IMR-90 (cell line): ENCODE results near the gene NMT1. TPM values are rescaled to one million over a fixed set of nuclear protein-coding genes. Genes with fewer than 3 reads are reported as not detected.

Experiments used
- ATAC-seq: fragments of 200-7000 bp; cut with Tn5 transposase; 2 replicates; pipeline ENCODE4 v1.9.1; 2020; ENCODE audit warnings: low read depth, mild to moderate bottlenecking, moderate library complexity
- BruUV-seq: library from RNA; stranded (reverse); fragments of 400-500 nt; replicated peaks from 2 replicates; lab custom pipeline; 2021; lab: Mats Ljungman, UMichigan
- CTCF ChIA-PET: fragments of 300-600 bp; formaldehyde crosslinking; extraction: SDS; loops from one replicate; lab custom pipeline; 2021; ENCODE audit warnings: antibody characterized with exemption; lab: Yijun Ruan, JAX
- POLR2A ChIA-PET: fragments of 300-600 bp; sonication (Branson Sonifier 250); formaldehyde crosslinking; loops from one replicate; lab custom pipeline; 2022; ENCODE audit warnings: antibody characterized with exemption; ENCODE audit not compliant: unreplicated experiment; lab: Charles Lee
- DNase-seq: peaks from one replicate; pipeline ENCODE4 v3.0.0; 2013
- H2AFZ ChIP-seq: replicated peaks from 2 replicates; pipeline ENCODE3; 2013; ENCODE audit warnings: low read length, mild to moderate bottlenecking; ENCODE audit not compliant: poor library complexity
- H2AK5ac ChIP-seq: 2 replicates; pipeline ENCODE4 v1.6.1; 2013; ENCODE audit warnings: low read depth, low read length, inconsistent platforms
- H2AK9ac ChIP-seq: replicated peaks from 2 replicates; pipeline ENCODE3; 2013; ENCODE audit warnings: mild to moderate bottlenecking, low read depth, low read length, moderate library complexity; ENCODE audit not compliant: poor library complexity
- H2BK120ac ChIP-seq: 2 replicates; pipeline ENCODE4 v1.6.1; 2013; ENCODE audit warnings: low read depth, low read length, inconsistent platforms
- H2BK15ac ChIP-seq: 3 replicates; pipeline ENCODE4 v1.6.1; 2013; ENCODE audit warnings: low read depth, low read length, inconsistent platforms
- H2BK20ac ChIP-seq: 2 replicates; pipeline ENCODE4 v1.6.1; 2013; ENCODE audit warnings: low read depth, mild to moderate bottlenecking, inconsistent platforms, low read length, moderate library complexity
- H2BK5ac ChIP-seq: 2 replicates; pipeline ENCODE4 v1.6.1; 2013; ENCODE audit warnings: mild to moderate bottlenecking, low read depth, low read length, inconsistent platforms; ENCODE audit not compliant: poor library complexity, severe bottlenecking
- H3K14ac ChIP-seq: replicated peaks from 2 replicates; pipeline ENCODE4 v1.6.1; 2013; ENCODE audit warnings: low read depth, low read length, inconsistent platforms
- H3K18ac ChIP-seq: 2 replicates; pipeline ENCODE4 v1.6.1; 2013; ENCODE audit warnings: low read depth, low read length, control low read depth
- H3K23ac ChIP-seq: 2 replicates; pipeline ENCODE4 v1.6.1; 2013; ENCODE audit warnings: low read depth, low read length, inconsistent platforms
- H3K27ac ChIP-seq: 2 replicates; pipeline ENCODE4 v1.5.1; 2013; ENCODE audit warnings: mild to moderate bottlenecking, control low read depth, low read length; ENCODE audit not compliant: insufficient read depth
- H3K27me3 ChIP-seq: 2 replicates; pipeline ENCODE4 v1.6.1; 2013; ENCODE audit warnings: low read length; ENCODE audit not compliant: control insufficient read depth, insufficient read depth
- H3K36me3 ChIP-seq: 2 replicates; pipeline ENCODE4 v1.6.1; 2013; ENCODE audit warnings: low read length, mixed read lengths; ENCODE audit not compliant: control insufficient read depth, insufficient read depth
- H3K4ac ChIP-seq: 2 replicates; pipeline ENCODE4 v1.6.1; 2013; ENCODE audit warnings: low read depth, low read length, inconsistent platforms
- H3K4me1 ChIP-seq: 2 replicates; pipeline ENCODE4 v1.6.1; 2013; ENCODE audit warnings: low read length, mixed read lengths; ENCODE audit not compliant: control insufficient read depth, insufficient read depth
- H3K4me2 ChIP-seq: 2 replicates; pipeline ENCODE4 v1.6.1; 2013; ENCODE audit warnings: low read depth, mild to moderate bottlenecking, control low read depth, low read length, moderate library complexity
- H3K4me3 ChIP-seq: 2 replicates; pipeline ENCODE4 v1.5.1; 2013; ENCODE audit warnings: low read depth, mild to moderate bottlenecking, control low read depth, low read length, moderate library complexity; ENCODE audit not compliant: insufficient read depth
- H3K56ac ChIP-seq: 2 replicates; pipeline ENCODE4 v1.6.1; 2013; ENCODE audit warnings: low read length, inconsistent platforms; ENCODE audit not compliant: insufficient read depth; ENCODE audit errors: extremely low read depth
- H3K79me1 ChIP-seq, 2 experiments: 2 replicates each; pipeline ENCODE4 v1.6.1; 2013; ENCODE audit warnings: low read length in 2 of 2, inconsistent platforms in 1 of 2, low read depth in 1 of 2
- H3K9ac ChIP-seq: 2 replicates; pipeline ENCODE4 v1.6.1; 2013; ENCODE audit warnings: low read depth, low read length, control low read depth
- H3K9me1 ChIP-seq: 2 replicates; pipeline ENCODE4 v1.6.1; 2013; ENCODE audit warnings: low read length, inconsistent platforms; ENCODE audit not compliant: insufficient read depth
- H3K9me3 ChIP-seq: 2 replicates; pipeline ENCODE4 v1.6.1; 2013; ENCODE audit warnings: low read length; ENCODE audit not compliant: control insufficient read depth, insufficient read depth
- H4K20me1 ChIP-seq: 2 replicates; pipeline ENCODE4 v1.6.1; 2013; ENCODE audit warnings: low read length, inconsistent platforms; ENCODE audit not compliant: insufficient read depth
- H4K5ac ChIP-seq: 2 replicates; pipeline ENCODE4 v1.6.1; 2013; ENCODE audit warnings: mild to moderate bottlenecking, low read depth, low read length, control low read depth
- H4K8ac ChIP-seq, 2 experiments: 2 replicates each; pipeline ENCODE4 v1.6.1; 2013; ENCODE audit warnings: low read depth in 2 of 2, low read length in 2 of 2, control low read depth in 1 of 2, inconsistent platforms in 1 of 2
- H4K91ac ChIP-seq: 2 replicates; pipeline ENCODE4 v1.6.1; 2013; ENCODE audit warnings: low read depth, low read length, inconsistent platforms; ENCODE audit not compliant: insufficient read depth
- CEBPB ChIP-seq: IDR thresholded peaks from 2 replicates; pipeline ENCODE4 v1.6.1; 2012; ENCODE audit warnings: low read depth, low read length, improper control_type of control experiment
- MAFK ChIP-seq: IDR thresholded peaks from 2 replicates; pipeline ENCODE4 v1.6.1; 2012; ENCODE audit warnings: low read depth, low read length, improper control_type of control experiment
- MAZ ChIP-seq: IDR thresholded peaks from 2 replicates; pipeline ENCODE4 v1.6.1; 2012; ENCODE audit warnings: low read depth, mild to moderate bottlenecking, low read length, improper control_type of control experiment, moderate library complexity, borderline replicate concordance
- MXI1 ChIP-seq: IDR thresholded peaks from 2 replicates; pipeline ENCODE4 v1.6.1; 2012; ENCODE audit warnings: low read depth, mild to moderate bottlenecking, low read length, moderate library complexity, borderline replicate concordance
- NFE2L2 ChIP-seq: fragments of 150-350 bp; IDR thresholded peaks from 2 replicates; pipeline ENCODE4 v1.6.1; 2016; ENCODE audit warnings: low read depth, mild to moderate bottlenecking, low read length
- POLR2A ChIP-seq: IDR thresholded peaks from 2 replicates; pipeline ENCODE4 v1.6.1; 2012; ENCODE audit warnings: mild to moderate bottlenecking, low read depth, low read length
- RCOR1 ChIP-seq: IDR thresholded peaks from 2 replicates; pipeline ENCODE4 v1.6.1; 2012; ENCODE audit warnings: mild to moderate bottlenecking, low read length, improper control_type of control experiment; ENCODE audit not compliant: insufficient replicate concordance
- WGBS, 2 experiments: methylation state at CpG; one replicate each; pipeline versions ENCODE4 v1.1.5 to v1.1.7; 2013; ENCODE audit warnings: missing lambda C conversion rate in 2 of 2; ENCODE audit not compliant: insufficient read length in 1 of 2; ENCODE audit errors: extremely low coverage in 2 of 2; 5-methylcytosine and 5-hydroxymethylcytosine counted together
- dilution Hi-C: fragments of 300-500 bp; cut with HindIII; formaldehyde crosslinking; loops from one replicate; pipeline ENCODE4 v1.14.3; 2018; ENCODE audit warnings: low sequenced_read_pairs; ENCODE audit not compliant: unreplicated experiment
- in situ Hi-C: fragments of 300-500 bp; cut with MboI; formaldehyde crosslinking; loops from 3 replicates; pipeline ENCODE4 v1.14.3; 2019; ENCODE audit warnings: low sequenced_read_pairs, inconsistent platforms, mixed read lengths
- intact Hi-C: fragments of 100-400 bp; cut with micrococcal nuclease; formaldehyde crosslinking; loops from 2 replicates; pipeline ENCODE4 v1.10.0; 2022
- polyA plus RNA-seq, 3 experiments: library from polyadenylated mRNA; depleted of rRNA; stranded (reverse); fragments of >200 nt; gene quantifications; 2 replicates each; pipeline ENCODE4 v1.2.3, GENCODE V29; 2012; ENCODE audit warnings: low replicate concordance in 1 of 3
- total RNA-seq: library from RNA; depleted of rRNA; stranded (reverse); fragments of >200 nt; gene quantifications from 2 replicates; pipeline ENCODE4 v1.2.3, GENCODE V29; 2012
- TF ChIP-seq, protein P1 (sequence below): fragments of 150-350 bp; IDR thresholded peaks from 2 replicates; pipeline ENCODE4 v1.6.1; 2017; ENCODE audit warnings: mild to moderate bottlenecking, antibody characterized with exemption, low read length, low read depth

NMT1 gene
- total and polyA plus RNA-seq, 2 of the 4 experiments (the other 2 are of a cell fraction) = 38.0 to 60.6 TPM

DNA sequence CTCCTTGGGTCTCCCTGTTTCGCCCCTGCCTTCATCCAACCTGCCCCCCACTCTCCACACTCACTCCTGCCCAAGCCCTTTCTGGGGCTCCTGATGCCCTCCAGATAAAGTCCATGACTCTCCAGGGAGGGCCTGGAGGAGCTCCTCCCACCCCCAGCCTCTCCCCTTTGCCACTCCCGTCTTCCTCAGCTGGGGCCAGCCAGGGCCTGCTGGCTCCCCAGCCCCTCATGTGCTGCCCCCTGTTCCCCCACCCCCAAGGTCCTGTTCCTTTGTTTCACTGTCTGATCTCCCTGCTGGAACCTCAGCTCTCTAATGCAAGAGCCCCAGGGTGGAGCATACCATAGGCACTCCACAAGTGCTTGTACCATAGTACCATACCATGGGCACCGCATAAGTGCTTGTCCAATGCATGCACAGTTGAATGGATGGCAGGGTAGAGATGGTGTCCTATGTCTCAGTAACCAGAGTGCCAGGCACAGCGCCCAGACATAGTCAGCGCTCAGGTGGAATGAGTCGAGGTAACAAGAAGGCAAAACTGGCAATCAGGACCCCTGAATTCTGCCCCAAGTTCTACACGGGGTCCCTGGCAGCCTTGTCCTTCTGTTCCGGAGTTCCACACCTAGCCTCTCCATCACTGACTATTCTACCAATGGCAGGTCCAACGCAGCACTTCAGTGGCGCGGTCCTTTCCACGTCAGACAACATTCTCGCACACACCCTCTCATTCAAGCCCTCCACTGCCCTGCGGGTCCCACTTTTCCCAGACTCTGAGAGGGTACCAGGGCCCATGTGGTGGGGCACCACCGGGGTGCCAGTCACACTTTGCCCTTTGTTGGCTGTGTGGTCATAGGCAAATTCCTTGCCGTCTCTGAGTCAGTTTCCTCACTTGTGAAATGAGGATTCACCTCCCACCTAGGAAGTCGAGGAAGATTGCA is 69.8 kb downstream of the NMT1 start:
- ATAC-seq (no peak), DNase-seq (no peak)
- no TSS peak for BruUV-seq
- H2AFZ ChIP-seq = peak overlapping the region; percentile 86
- peak overlapping the region; percentile 94 for H3K4me2 ChIP-seq
- no peaks in the 10 kb centered on the region for H3K27me3 ChIP-seq
- H2BK120ac ChIP-seq = peak overlapping the region; percentile 42
- peaks cover 9% of the 10 kb centered on the region; the same call in 1 of the 2 replicates for H4K20me1 ChIP-seq
- peak overlapping the region; percentile 1; the same call in 1 of the 2 replicates for H4K5ac ChIP-seq
- no peaks in the 10 kb centered on the region for H3K36me3 ChIP-seq
- H3K56ac ChIP-seq = no peak overlapping the region
- peaks cover 34 to 60% of the 10 kb centered on the region in 2 experiments for H3K79me1 ChIP-seq
- no peaks in the 10 kb centered on the region for H3K9me3 ChIP-seq
- intact Hi-C loops = loop anchor here (5.0 kb wide), 2 partner anchors 79 to 721 kb away; partner anchors contain the start of gene DCAKD
- H3K4me1 ChIP-seq = peaks cover 37% of the 10 kb centered on the region
- H3K18ac ChIP-seq = no peak overlapping the region
- H3K4ac ChIP-seq = peak overlapping the region; percentile 84
- H3K27ac ChIP-seq = peak overlapping the region; percentile 70
- H2BK5ac ChIP-seq = peak overlapping the region; percentile 10
- peak overlapping the region; percentile 90 for H2AK5ac ChIP-seq
- H4K8ac ChIP-seq = peak overlapping the region; percentile 7 to 21; a peak in 1 of 4 replicates
- ChIA-PET CTCF (interaction anchor here (0.6 to 1.6 kb wide), 2 partner anchors 20 to 67 kb away, joined by 3 read pairs; no protein-coding TSS in a partner anchor), POLR2A (no interaction called here)
- H2BK15ac ChIP-seq = 0 out of 3 replicates have a peak overlapping the region, but pooled peaks have one; percentile 44
- peak overlapping the region; percentile 84 for H2AK9ac ChIP-seq
- peak overlapping the region; percentile 52 for H2BK20ac ChIP-seq
- WGBS, 2 experiments = 96% methylated on average over 8 of the region's 17 CpGs; no CpG with 5 or more reads in 1 of the 2 experiments
- peak overlapping the region; percentile 54 for H3K14ac ChIP-seq
- peak overlapping the region; percentile 65 for H3K9ac ChIP-seq
- TF ChIP-seq MXI1 (no peak), MAFK (no peak), NFE2L2 (no peak), MAZ (no peak), POLR2A (no peak), CEBPB (0 out of 2 replicates have a peak, but pooled peaks have one; percentile 6), RCOR1 (no peak)
- TF ChIP-seq, protein P1, sequence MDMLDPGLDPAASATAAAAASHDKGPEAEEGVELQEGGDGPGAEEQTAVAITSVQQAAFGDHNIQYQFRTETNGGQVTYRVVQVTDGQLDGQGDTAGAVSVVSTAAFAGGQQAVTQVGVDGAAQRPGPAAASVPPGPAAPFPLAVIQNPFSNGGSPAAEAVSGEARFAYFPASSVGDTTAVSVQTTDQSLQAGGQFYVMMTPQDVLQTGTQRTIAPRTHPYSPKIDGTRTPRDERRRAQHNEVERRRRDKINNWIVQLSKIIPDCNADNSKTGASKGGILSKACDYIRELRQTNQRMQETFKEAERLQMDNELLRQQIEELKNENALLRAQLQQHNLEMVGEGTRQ = no peak
- peaks cover 26% of the 10 kb centered on the region for H3K9me1 ChIP-seq
- dilution Hi-C loops = no loop called here
- H4K91ac ChIP-seq = peak overlapping the region; percentile 55
- in situ Hi-C loops = no loop called here
- peak overlapping the region; percentile 84 for H3K4me3 ChIP-seq
- peak overlapping the region; percentile 90 for H3K23ac ChIP-seq
